ENCODE measurements around the gene DGCR8. TPM values are rescaled to one million over a fixed set of nuclear protein-coding genes. Genes with fewer than 3 reads are reported as not detected.
A peak's percentile ranks its signal among the peaks of the same experiment; 100 is the strongest.

Gene DGCR8
- total and polyA plus RNA-seq, 12 donors = 8.3 to 26.3 (median 14.0) TPM

DNA sequence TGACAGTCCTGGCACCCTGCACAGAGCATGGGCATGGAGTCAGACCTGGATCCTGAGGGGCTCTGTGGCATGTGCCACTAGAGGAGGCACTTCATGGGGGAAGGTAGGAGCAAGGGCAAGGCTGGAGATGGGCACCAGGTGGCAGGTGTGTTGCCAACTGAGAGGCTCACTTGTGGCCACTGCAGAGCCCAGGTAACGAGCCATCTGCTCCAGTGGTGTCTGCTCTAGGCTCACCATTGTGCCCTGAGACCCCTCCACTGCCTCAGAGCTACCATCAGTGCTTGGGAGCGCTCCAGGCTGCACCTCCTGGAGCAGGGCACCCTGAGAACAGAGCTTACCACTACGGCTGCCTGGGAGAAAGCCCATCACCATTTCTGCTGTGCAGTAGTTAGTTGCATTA, 50.3 kb downstream of the DGCR8 start:
- 77 to 82% methylated on average over 3 of the region's 3 CpGs for WGBS, 2 donors

DNA sequence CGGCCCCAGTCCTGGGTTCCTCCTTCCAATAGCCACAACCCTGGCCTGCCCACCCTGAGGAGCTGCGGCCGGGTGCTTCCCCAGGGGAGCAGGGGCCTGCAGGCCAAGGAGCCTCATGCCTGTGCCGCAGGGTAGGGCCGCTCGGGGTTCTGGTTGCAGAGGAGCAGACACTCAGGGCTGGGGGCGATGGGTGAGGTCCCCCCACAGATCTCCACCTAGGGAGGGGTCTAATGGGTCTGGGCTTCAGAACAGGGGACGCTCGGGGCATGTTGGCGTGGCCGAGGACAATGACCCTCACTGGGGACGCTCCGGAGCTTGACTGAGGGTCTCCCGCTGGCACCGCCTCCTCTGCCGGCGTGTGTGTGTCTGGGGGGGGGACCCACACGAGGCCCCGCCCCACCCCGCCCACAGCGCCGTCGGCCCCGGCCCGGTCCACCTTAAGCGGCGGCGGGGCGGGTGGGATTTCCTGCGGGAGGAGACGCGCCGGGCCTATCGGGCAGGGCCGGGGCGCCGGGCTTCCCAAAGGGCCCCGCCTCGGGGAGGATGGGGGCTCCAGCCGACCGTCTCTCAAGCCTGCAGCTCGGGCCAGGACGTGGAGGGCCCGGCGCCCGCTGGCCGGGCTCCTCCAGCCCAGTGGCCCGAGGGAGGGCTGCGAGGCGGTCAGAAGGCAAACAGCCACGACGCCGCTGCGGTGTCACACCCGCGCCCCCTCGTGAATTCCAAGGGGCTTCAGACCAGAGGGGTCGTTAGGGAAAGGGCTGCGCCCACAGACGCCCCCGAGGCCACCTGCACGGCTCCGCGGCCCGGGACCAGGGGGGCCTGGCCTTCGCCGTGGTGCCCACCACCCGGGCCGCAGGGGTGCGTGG, 50.9 kb downstream of the DGCR8 start:
- DNase-seq (peak; percentile 88 to 92), ATAC-seq (peak; percentile 79 to 94 (median 89))
- peaks cover 0 to 22% (median 5%) of the 10 kb centered on the region in 9 donors for H3K36me3 ChIP-seq
- peak overlapping the region; percentile 89 to 100 (median 96) for H3K27ac ChIP-seq
- 4% methylated on average over 66 to 70 of the region's 70 CpGs for WGBS, 2 donors
- intact Hi-C loops (cut with DNase I) = loop anchor here in 1 of 10 donors (10.0 kb wide), 1 partner anchor 166 kb away; no protein-coding TSS in a partner anchor
- H3K4me3 ChIP-seq = peak overlapping the region; percentile 85 to 100 (median 94)
- no peaks in the 10 kb centered on the region for H3K27me3 ChIP-seq
- TF ChIP-seq, protein P1, sequence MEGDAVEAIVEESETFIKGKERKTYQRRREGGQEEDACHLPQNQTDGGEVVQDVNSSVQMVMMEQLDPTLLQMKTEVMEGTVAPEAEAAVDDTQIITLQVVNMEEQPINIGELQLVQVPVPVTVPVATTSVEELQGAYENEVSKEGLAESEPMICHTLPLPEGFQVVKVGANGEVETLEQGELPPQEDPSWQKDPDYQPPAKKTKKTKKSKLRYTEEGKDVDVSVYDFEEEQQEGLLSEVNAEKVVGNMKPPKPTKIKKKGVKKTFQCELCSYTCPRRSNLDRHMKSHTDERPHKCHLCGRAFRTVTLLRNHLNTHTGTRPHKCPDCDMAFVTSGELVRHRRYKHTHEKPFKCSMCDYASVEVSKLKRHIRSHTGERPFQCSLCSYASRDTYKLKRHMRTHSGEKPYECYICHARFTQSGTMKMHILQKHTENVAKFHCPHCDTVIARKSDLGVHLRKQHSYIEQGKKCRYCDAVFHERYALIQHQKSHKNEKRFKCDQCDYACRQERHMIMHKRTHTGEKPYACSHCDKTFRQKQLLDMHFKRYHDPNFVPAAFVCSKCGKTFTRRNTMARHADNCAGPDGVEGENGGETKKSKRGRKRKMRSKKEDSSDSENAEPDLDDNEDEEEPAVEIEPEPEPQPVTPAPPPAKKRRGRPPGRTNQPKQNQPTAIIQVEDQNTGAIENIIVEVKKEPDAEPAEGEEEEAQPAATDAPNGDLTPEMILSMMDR (IDR thresholded peaks at IDR 0.05) = no peak
- H3K9me3 ChIP-seq = no peaks in the 10 kb centered on the region
- peaks cover 34 to 58% (median 46%) of the 10 kb centered on the region in 9 donors for H3K4me1 ChIP-seq

More for the DNA sequence above, 50.3 kb downstream of the DGCR8 start:
- TF ChIP-seq, protein P1 (IDR thresholded peaks at IDR 0.05) = no peak
- H3K4me3 ChIP-seq = peak overlapping the region in 7 of 10 donors; percentile 85 to 100 (median 94)
- ATAC-seq (peak in 2 of 8 donors; percentile 1), DNase-seq (no peak)
- peaks cover 27 to 52% (median 40%) of the 10 kb centered on the region in 9 donors for H3K4me1 ChIP-seq
- intact Hi-C loops (cut with DNase I) = loop anchor here in 1 of 10 donors (10.0 kb wide), 1 partner anchor 166 kb away; no protein-coding TSS in a partner anchor
- peaks cover 0 to 29% (median 11%) of the 10 kb centered on the region in 9 donors for H3K36me3 ChIP-seq
- peak overlapping the region in 6 of 10 donors; percentile 89 to 100 (median 99) for H3K27ac ChIP-seq
- H3K27me3 ChIP-seq = no peaks in the 10 kb centered on the region
- no peaks in the 10 kb centered on the region for H3K9me3 ChIP-seq

DNA sequence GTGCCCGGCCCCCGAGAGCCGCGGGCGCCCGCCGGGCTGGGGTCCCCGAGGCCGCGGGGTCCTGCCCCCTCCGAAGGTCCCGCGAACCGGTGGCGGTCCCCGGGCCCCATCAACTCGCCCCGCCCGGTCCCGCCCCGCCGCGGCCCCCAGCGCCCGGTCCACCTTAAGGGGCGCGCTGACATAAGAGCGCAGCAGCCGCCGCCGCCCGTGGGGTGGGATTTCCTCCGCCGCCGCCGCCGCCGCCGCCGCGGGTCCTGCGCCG, 51.5 kb downstream of the DGCR8 start, which contains the start of gene ZDHHC8:
Gene ZDHHC8, plus strand, starts transcription at position 208 of the 262 bp plus-strand sequence. CDS start 144 bp downstream, outside the sequence.
- H3K36me3 ChIP-seq = peaks cover 0 to 17% (median 5%) of the 10 kb centered on the region in 9 donors
- intact Hi-C loops (cut with DNase I) = loop anchor here in 1 of 10 donors (10.0 kb wide), 1 partner anchor 167 kb away; no protein-coding TSS in a partner anchor
- H3K9me3 ChIP-seq = no peaks in the 10 kb centered on the region
- peak within 1 kb of the TSS; percentile 85 to 100 (median 97) for H3K4me3 ChIP-seq
- H3K27ac ChIP-seq = peak within 1 kb of the TSS; percentile 89 to 100 (median 96)
- H3K27me3 ChIP-seq = no peaks in the 10 kb centered on the region
- peaks cover 39 to 64% (median 52%) of the 10 kb centered on the region in 9 donors for H3K4me1 ChIP-seq
- DNase-seq (peak in 1 of 2 donors; percentile 67), ATAC-seq (peak; percentile 0 to 86 (median 39))
- TF ChIP-seq, protein P1 (IDR thresholded peaks at IDR 0.05) = no peak
- WGBS, 2 donors = 0 to 1% methylated on average over 5 to 41 of the region's 43 CpGs

Data from heart right ventricle (tissue), 16 donors.